Suprapubic skin (tissue), 4 donors: Measurements from ENCODE around the gene PDE4D.

Experiments used
- CTCF ChIP-seq, 2 donors: fragments of 200-600 bp in 1 of 2; fragments of 450-650 bp in 1 of 2; sonication (generic) in 1 of 2; IDR thresholded peaks; one replicate each; pipeline ENCODE4 v1.5.1; 2016 to 2019; ENCODE audit warnings: antibody characterized with exemption in 2 of 2, mild to moderate bottlenecking in 1 of 2, moderate library complexity in 1 of 2
- EP300 ChIP-seq: sonication (generic); formaldehyde crosslinking; IDR thresholded peaks from one replicate; pipeline ENCODE4 v1.6.1; 2017; ENCODE audit warnings: antibody characterized with exemption
- POLR2A ChIP-seq, 2 donors: fragments of 450-650 bp; IDR thresholded peaks; one replicate each; pipeline ENCODE4 v1.6.1; 2017; ENCODE audit warnings: antibody characterized with exemption in 2 of 2, mild to moderate bottlenecking in 2 of 2, moderate library complexity in 2 of 2
- POLR2AphosphoS5 ChIP-seq, 3 donors: sonication (generic); formaldehyde crosslinking; IDR thresholded peaks; one replicate each; pipeline ENCODE4 v1.6.1; 2017; ENCODE audit warnings: antibody characterized with exemption in 3 of 3

- no peak for TF ChIP-seq EP300
- no peak for TF ChIP-seq POLR2A (IDR thresholded peaks at IDR 0.05)
- no peak for TF ChIP-seq CTCF (IDR thresholded peaks at IDR 0.05)
- no peak for TF ChIP-seq POLR2AphosphoS5 (IDR thresholded peaks at IDR 0.05)
Observed at GRCh38 chr5:59790776-59791475, 102.6 kb downstream of the PDE4D start.
